Measurements from ENCODE around the gene ABLIM3.

The ABLIM3 gene

DNA sequence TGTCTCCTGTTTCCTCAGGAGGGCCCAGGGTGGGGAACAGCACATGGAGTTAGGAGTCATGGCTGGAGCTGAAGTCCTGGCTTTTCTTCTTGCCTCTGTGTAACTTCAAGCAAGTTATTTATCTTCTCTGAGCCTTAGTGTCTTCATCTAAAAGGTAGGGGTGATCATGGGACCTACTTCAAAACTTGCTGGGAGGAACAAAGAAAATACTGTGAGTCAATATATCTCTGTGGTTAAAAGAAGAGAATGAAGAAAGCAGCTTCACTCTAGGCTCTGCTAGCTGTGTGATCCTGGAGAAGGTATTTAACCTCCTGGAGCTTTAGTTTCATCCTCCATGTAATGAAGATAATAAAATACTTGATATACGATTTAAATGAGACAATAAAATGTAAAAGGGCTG, 156.9 kb downstream of the ABLIM3 start:
- TF ChIP-seq RARB (CRISPR knock-in tag; IDR thresholded peaks at IDR 0.05) (no peak), ISL1 (CRISPR knock-in tag; IDR thresholded peaks at IDR 0.05) (no peak), ZNF8 (CRISPR knock-in tag; IDR thresholded peaks at IDR 0.05) (no peak), GLIS3 (CRISPR knock-in tag; IDR thresholded peaks at IDR 0.05) (no peak), PPARA (CRISPR knock-in tag; IDR thresholded peaks at IDR 0.05; ENCODE audit: borderline replicate concordance) (no peak), TOX (CRISPR knock-in tag; IDR thresholded peaks at IDR 0.05; ENCODE audit: borderline replicate concordance) (no peak), CSDC2 (CRISPR knock-in tag; IDR thresholded peaks at IDR 0.05) (no peak), ESRRG (CRISPR knock-in tag; IDR thresholded peaks at IDR 0.05) (no peak), ZFP30 (CRISPR knock-in tag; IDR thresholded peaks at IDR 0.05) (no peak)
- TF ChIP-seq, protein P1, sequence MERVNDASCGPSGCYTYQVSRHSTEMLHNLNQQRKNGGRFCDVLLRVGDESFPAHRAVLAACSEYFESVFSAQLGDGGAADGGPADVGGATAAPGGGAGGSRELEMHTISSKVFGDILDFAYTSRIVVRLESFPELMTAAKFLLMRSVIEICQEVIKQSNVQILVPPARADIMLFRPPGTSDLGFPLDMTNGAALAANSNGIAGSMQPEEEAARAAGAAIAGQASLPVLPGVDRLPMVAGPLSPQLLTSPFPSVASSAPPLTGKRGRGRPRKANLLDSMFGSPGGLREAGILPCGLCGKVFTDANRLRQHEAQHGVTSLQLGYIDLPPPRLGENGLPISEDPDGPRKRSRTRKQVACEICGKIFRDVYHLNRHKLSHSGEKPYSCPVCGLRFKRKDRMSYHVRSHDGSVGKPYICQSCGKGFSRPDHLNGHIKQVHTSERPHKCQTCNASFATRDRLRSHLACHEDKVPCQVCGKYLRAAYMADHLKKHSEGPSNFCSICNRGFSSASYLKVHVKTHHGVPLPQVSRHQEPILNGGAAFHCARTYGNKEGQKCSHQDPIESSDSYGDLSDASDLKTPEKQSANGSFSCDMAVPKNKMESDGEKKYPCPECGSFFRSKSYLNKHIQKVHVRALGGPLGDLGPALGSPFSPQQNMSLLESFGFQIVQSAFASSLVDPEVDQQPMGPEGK (CRISPR knock-in tag; IDR thresholded peaks at IDR 0.05; ENCODE audit: borderline replicate concordance) = no peak
- TF ChIP-seq, protein P2, sequence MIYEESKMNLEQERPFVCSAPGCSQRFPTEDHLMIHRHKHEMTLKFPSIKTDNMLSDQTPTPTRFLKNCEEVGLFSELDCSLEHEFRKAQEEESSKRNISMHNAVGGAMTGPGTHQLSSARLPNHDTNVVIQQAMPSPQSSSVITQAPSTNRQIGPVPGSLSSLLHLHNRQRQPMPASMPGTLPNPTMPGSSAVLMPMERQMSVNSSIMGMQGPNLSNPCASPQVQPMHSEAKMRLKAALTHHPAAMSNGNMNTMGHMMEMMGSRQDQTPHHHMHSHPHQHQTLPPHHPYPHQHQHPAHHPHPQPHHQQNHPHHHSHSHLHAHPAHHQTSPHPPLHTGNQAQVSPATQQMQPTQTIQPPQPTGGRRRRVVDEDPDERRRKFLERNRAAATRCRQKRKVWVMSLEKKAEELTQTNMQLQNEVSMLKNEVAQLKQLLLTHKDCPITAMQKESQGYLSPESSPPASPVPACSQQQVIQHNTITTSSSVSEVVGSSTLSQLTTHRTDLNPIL (CRISPR knock-in tag; IDR thresholded peaks at IDR 0.05; ENCODE audit: low read depth) = no peak
- TF ChIP-seq, protein P3, sequence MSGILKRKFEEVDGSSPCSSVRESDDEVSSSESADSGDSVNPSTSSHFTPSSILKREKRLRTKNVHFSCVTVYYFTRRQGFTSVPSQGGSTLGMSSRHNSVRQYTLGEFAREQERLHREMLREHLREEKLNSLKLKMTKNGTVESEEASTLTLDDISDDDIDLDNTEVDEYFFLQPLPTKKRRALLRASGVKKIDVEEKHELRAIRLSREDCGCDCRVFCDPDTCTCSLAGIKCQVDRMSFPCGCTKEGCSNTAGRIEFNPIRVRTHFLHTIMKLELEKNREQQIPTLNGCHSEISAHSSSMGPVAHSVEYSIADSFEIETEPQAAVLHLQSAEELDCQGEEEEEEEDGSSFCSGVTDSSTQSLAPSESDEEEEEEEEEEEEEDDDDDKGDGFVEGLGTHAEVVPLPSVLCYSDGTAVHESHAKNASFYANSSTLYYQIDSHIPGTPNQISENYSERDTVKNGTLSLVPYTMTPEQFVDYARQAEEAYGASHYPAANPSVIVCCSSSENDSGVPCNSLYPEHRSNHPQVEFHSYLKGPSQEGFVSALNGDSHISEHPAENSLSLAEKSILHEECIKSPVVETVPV (CRISPR knock-in tag; IDR thresholded peaks at IDR 0.05) = no peak
- no peak for ATAC-seq

DNA sequence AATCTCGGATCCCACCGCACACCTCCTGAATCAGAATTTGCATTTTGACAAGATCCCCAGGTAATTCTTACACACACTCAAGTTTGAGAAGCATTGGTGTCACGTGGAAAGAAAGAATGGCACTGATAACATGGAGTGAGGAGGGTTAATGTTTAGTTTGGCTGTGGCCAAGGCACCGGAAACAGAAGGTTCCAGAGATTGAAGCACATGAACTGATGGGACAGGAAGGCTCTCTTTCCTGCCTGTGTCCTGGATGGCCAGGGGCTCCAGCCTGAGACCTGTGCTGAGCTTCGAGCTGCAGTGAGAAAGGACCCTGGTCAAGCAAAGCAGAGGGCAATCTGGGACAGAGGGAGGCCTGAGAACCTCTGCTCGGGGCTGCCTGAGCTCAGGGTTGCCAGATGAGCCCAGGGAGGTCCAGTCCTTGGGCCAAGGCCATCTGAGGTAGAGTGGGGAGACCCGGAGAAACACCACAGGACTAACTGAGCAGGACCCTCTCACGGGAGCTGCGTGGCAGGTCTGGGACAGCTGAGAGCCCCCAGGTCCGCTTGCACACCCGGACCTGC, 157.6 kb downstream of the ABLIM3 start:
- ATAC-seq = no peak
- no peak for TF ChIP-seq TOX (CRISPR knock-in tag; IDR thresholded peaks at IDR 0.05; ENCODE audit: borderline replicate concordance)
- TF ChIP-seq, protein P1 (CRISPR knock-in tag; IDR thresholded peaks at IDR 0.05; ENCODE audit: borderline replicate concordance) = no peak
- TF ChIP-seq TCF4 (CRISPR knock-in tag; IDR thresholded peaks at IDR 0.05; ENCODE audit: borderline replicate concordance) = no peak
- TF ChIP-seq SNAI2 (CRISPR knock-in tag; IDR thresholded peaks at IDR 0.05) = no peak
- TF ChIP-seq RARB (CRISPR knock-in tag; IDR thresholded peaks at IDR 0.05) = no peak
- TF ChIP-seq, protein P4, sequence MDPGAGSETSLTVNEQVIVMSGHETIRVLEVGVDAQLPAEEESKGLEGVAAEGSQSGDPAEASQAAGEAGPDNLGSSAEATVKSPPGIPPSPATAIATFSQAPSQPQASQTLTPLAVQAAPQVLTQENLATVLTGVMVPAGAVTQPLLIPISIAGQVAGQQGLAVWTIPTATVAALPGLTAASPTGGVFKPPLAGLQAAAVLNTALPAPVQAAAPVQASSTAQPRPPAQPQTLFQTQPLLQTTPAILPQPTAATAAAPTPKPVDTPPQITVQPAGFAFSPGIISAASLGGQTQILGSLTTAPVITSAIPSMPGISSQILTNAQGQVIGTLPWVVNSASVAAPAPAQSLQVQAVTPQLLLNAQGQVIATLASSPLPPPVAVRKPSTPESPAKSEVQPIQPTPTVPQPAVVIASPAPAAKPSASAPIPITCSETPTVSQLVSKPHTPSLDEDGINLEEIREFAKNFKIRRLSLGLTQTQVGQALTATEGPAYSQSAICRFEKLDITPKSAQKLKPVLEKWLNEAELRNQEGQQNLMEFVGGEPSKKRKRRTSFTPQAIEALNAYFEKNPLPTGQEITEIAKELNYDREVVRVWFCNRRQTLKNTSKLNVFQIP (CRISPR knock-in tag; IDR thresholded peaks at IDR 0.05; ENCODE audit: borderline replicate concordance, low read depth) = no peak
- TF ChIP-seq ZNF565 (CRISPR knock-in tag; conservative IDR thresholded peaks at IDR 0.05; ENCODE audit: low read depth) = no peak

DNA sequence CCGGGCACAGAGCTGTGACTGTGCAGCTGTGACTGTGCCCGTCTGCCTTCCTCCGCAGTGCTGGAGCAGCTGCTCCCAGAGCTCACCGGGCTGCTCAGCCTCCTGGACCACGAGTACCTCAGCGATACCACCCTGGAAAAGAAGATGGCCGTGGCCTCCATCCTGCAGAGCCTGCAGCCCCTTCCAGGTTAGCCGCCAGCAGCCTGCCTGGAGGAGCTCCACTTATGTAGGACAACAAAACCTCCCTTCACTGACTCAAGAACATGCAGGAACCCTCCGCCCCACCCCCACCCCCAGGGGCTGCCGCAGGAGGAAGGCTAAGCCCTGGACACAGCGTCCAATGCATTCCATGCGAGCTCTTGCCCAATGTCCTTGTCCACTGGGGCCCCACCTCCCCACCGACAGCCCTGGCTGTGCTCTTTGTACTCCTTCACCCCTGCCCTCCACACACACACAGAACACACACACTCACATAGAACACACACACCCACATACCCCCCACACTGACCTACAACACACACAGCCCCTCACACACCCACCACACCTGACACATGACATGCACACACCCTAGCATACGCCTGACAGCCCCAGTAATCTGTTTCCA, 158.3 kb downstream of the ABLIM3 start:
- no peak for ATAC-seq
- TF ChIP-seq ZNF565 (CRISPR knock-in tag; conservative IDR thresholded peaks at IDR 0.05; ENCODE audit: low read depth) (no peak), ARNTL (CRISPR knock-in tag; IDR thresholded peaks at IDR 0.05; ENCODE audit: borderline replicate concordance, low read depth) (no peak), TCF4 (CRISPR knock-in tag; IDR thresholded peaks at IDR 0.05; ENCODE audit: borderline replicate concordance) (no peak), ZFP3 (CRISPR knock-in tag; IDR thresholded peaks at IDR 0.05) (no peak), TOX (CRISPR knock-in tag; IDR thresholded peaks at IDR 0.05; ENCODE audit: borderline replicate concordance) (no peak), ESRRG (CRISPR knock-in tag; IDR thresholded peaks at IDR 0.05) (no peak), ZNF70 (CRISPR knock-in tag; IDR thresholded peaks at IDR 0.05) (no peak), CSDC2 (CRISPR knock-in tag; IDR thresholded peaks at IDR 0.05) (no peak), ZFP30 (CRISPR knock-in tag; IDR thresholded peaks at IDR 0.05) (no peak), ZNF8 (CRISPR knock-in tag; IDR thresholded peaks at IDR 0.05) (no peak), GLIS3 (CRISPR knock-in tag; IDR thresholded peaks at IDR 0.05) (no peak), ISL1 (CRISPR knock-in tag; IDR thresholded peaks at IDR 0.05) (no peak)
- TF ChIP-seq, protein P1 (CRISPR knock-in tag; IDR thresholded peaks at IDR 0.05; ENCODE audit: borderline replicate concordance) = no peak
- TF ChIP-seq, protein P5, sequence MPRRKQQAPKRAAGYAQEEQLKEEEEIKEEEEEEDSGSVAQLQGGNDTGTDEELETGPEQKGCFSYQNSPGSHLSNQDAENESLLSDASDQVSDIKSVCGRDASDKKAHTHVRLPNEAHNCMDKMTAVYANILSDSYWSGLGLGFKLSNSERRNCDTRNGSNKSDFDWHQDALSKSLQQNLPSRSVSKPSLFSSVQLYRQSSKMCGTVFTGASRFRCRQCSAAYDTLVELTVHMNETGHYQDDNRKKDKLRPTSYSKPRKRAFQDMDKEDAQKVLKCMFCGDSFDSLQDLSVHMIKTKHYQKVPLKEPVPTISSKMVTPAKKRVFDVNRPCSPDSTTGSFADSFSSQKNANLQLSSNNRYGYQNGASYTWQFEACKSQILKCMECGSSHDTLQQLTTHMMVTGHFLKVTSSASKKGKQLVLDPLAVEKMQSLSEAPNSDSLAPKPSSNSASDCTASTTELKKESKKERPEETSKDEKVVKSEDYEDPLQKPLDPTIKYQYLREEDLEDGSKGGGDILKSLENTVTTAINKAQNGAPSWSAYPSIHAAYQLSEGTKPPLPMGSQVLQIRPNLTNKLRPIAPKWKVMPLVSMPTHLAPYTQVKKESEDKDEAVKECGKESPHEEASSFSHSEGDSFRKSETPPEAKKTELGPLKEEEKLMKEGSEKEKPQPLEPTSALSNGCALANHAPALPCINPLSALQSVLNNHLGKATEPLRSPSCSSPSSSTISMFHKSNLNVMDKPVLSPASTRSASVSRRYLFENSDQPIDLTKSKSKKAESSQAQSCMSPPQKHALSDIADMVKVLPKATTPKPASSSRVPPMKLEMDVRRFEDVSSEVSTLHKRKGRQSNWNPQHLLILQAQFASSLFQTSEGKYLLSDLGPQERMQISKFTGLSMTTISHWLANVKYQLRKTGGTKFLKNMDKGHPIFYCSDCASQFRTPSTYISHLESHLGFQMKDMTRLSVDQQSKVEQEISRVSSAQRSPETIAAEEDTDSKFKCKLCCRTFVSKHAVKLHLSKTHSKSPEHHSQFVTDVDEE (CRISPR knock-in tag; IDR thresholded peaks at IDR 0.05) = no peak
- TF ChIP-seq, protein P3 (CRISPR knock-in tag; IDR thresholded peaks at IDR 0.05) = no peak

Measured in SK-N-SH treated with all-trans-retinoic acid at 6 μM for 48 hours (cell line).